ENCODE results near the gene ARHGEF5. TPM values are rescaled to one million over a fixed set of nuclear protein-coding genes. Genes with fewer than 3 reads are reported as not detected.
"Not testable (repeated sequence)": the region's sequence is repeated elsewhere in the genome, so short reads cannot be mapped to it uniquely, and the experiment has no call there.

The ARHGEF5 gene
- total RNA-seq, 2 experiments from 2014 or later = 15.4 to 17.6 TPM

DNA sequence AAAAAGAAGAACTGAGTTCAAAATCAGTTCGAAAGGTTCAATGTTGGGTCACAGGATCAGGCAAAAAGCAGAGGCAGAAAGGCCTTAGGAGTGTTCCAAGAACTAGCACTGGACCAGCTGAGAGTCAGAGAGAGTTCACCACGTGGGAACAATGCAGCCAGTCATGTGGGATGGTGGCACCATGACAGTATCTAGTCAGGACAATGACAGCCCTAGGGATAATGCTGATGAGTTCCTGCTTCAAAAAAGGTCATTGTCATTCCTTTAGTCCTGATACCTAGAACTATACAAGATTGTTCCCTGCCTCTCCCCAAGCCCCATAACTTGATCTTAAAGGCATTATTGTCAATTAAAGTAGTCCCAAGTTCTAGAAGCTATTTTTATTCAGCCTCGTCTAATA lies 3.5 kb upstream of the ARHGEF5 start:
- H3K36me3 Mint-ChIP-seq (ENCODE audit: low read depth); H3K4me1 Mint-ChIP-seq (ENCODE audit: low read depth); H3K27ac Mint-ChIP-seq; intact Hi-C loops (cut with micrococcal nuclease); CTCF ChIA-PET; H3K27me3 Mint-ChIP-seq (ENCODE audit: low read depth); H3K4me3 Mint-ChIP-seq; H3K9me3 Mint-ChIP-seq; DNase-seq: not testable (repeated sequence)

DNA sequence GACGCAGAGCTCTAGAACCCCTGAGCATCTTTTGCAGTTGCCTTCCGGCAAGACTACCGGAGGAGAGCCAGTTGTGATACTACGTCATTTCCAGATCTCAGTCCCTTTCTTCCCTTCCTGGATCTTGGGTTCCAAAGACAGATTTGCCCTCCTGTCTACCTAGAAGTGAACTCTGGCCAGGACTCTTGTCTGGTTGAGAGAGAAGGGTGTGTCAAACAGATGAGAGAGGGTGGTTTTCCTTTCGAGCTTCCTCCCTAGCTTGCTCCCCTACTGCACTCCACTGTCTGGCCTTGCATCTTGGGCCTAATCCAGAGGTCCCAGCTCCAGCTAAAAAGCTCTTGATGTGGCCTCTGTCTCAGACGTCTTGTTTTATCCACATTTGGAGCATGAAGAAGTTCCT lies 983 bp downstream of the ARHGEF5 start:
- H3K9me3 Mint-ChIP-seq; H3K27me3 Mint-ChIP-seq (ENCODE audit: low read depth); H3K4me1 Mint-ChIP-seq (ENCODE audit: low read depth); H3K27ac Mint-ChIP-seq; DNase-seq; H3K4me3 Mint-ChIP-seq; intact Hi-C loops (cut with micrococcal nuclease); CTCF ChIA-PET; H3K36me3 Mint-ChIP-seq (ENCODE audit: low read depth): not testable (repeated sequence)

DNA sequence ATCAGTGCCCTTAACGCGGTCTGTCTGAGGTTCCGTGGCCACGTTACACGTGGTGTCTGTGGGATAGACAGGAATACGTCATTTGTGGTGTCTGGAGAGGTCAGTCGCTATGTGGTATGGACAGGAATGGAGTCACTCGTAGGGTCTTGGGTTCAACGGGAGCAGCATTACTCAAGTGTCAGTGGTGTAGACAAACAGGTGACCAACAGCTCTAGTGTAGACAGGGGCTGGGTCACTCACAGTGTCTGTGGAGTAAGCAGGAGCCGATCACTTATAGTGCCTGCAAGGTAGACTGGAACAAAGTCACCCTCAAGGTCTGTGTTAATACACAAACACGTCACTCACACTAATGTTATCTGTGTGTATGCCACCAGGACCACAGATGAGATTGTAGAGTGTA lies 1.7 kb downstream of the ARHGEF5 start:
- DNase-seq; H3K27ac Mint-ChIP-seq; H3K9me3 Mint-ChIP-seq; H3K27me3 Mint-ChIP-seq (ENCODE audit: low read depth); H3K4me3 Mint-ChIP-seq; CTCF ChIA-PET; H3K4me1 Mint-ChIP-seq (ENCODE audit: low read depth); intact Hi-C loops (cut with micrococcal nuclease); H3K36me3 Mint-ChIP-seq (ENCODE audit: low read depth): not testable (repeated sequence)

DNA sequence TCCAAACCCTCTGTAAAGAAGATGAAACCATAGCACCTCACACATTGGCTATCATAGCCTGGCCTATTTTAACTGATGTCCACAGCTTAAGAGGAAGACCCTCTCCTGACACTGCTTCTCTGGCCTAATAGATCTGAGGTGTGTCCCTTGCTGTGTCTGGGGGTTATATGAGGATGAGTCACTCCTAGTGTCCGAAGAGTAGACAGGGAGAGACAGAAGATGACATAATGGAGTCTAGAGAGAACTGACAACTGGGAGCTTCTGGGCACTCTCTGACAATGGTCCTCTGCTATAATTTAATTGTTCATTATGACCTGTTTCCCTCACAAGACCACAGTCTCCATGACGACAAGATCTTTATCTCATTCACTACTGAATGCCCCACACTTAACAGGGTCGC lies 6.9 kb downstream of the ARHGEF5 start:
- H3K27ac Mint-ChIP-seq; intact Hi-C loops (cut with micrococcal nuclease); H3K36me3 Mint-ChIP-seq (ENCODE audit: low read depth); H3K27me3 Mint-ChIP-seq (ENCODE audit: low read depth); DNase-seq; H3K9me3 Mint-ChIP-seq; H3K4me3 Mint-ChIP-seq; CTCF ChIA-PET; H3K4me1 Mint-ChIP-seq (ENCODE audit: low read depth): not testable (repeated sequence)

DNA sequence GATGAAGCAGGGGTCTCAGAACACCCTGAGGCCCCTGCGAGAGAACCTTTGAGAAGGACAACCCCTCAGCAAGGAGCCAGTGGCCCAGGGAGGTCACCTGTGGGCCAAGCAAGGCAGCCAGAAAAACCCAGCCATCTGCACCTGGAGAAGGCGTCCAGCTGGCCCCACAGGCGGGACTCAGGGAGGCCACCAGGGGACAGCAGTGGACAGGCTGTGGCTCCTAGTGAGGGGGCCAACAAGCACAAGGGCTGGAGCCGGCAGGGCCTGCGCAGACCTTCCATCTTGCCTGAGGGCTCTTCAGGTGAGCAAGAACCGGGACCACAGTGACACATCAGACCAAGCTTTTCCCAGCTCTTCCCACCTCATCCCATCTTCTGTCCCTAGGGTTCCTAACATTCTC lies 10.3 kb downstream of the ARHGEF5 start:
- intact Hi-C loops (cut with micrococcal nuclease); H3K4me1 Mint-ChIP-seq (ENCODE audit: low read depth); H3K27me3 Mint-ChIP-seq (ENCODE audit: low read depth); CTCF ChIA-PET; H3K36me3 Mint-ChIP-seq (ENCODE audit: low read depth); H3K27ac Mint-ChIP-seq; H3K9me3 Mint-ChIP-seq; H3K4me3 Mint-ChIP-seq; DNase-seq: not testable (repeated sequence)

DNA sequence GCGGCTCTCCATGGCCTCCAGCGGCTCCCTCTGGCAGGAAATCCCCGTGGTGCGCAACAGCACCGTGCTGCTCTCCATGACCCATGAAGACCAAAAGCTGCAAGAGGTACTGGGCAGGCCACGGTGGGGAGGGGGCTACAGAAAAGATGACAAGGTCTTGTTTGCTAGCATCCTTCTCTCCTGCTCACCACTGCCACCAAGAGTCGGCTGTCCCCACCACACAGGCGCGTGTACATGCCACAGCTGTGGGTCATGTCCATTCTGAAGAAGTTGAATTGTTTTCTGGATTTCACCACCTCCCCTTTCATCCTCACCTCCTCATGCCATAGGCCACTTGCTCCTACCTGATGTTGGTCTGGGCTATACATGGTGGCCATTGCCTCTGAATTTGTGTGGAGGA lies 12.0 kb downstream of the ARHGEF5 start:
- H3K36me3 Mint-ChIP-seq (ENCODE audit: low read depth); H3K4me3 Mint-ChIP-seq; H3K27me3 Mint-ChIP-seq (ENCODE audit: low read depth); CTCF ChIA-PET; H3K9me3 Mint-ChIP-seq; H3K27ac Mint-ChIP-seq; intact Hi-C loops (cut with micrococcal nuclease); H3K4me1 Mint-ChIP-seq (ENCODE audit: low read depth); DNase-seq: not testable (repeated sequence)

DNA sequence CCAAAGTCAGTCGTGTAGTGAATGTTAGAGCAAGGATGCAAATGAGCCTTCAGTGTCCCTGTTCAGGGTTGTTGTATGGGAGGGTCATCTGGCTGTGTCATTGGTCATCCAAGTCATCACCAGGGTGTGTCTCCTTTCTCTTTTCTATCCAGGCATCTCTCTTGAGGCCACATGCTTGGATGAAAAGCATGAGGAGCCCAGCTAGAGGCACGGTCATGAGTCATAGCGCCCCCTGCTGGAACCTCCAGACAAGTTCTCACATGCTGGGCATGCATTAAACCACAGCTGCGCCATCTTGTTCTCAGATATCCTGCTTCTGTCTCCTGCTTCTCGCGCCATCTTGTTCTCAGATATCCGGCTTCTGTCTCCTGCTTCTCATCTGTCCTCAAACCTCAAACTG lies 14.0 kb downstream of the ARHGEF5 start:
- H3K36me3 Mint-ChIP-seq (ENCODE audit: low read depth); intact Hi-C loops (cut with micrococcal nuclease); H3K4me3 Mint-ChIP-seq; CTCF ChIA-PET; H3K27me3 Mint-ChIP-seq (ENCODE audit: low read depth); H3K4me1 Mint-ChIP-seq (ENCODE audit: low read depth); DNase-seq; H3K27ac Mint-ChIP-seq; H3K9me3 Mint-ChIP-seq: not testable (repeated sequence)

DNA sequence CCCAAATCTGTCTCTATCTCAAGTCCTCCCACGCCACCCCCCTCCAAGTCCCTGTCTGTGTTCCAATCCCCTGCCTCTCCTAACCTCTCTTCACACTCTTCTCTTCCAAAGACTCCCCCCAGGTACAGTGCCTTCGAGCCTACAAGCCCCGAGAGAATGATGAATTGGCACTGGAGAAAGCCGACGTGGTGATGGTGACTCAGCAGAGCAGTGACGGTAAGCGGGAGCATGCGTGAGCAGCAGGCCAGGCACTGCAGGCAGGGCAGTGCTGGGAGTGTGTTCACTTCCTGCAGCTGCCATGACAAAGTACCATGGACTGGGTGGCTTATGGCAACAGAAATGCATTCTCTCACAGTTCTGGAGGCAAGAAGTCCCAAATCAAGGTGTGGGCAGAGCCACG lies 23.4 kb downstream of the ARHGEF5 start:
- Mint-ChIP-seq H3K9me3 (no peaks in the 10 kb centered on the region), H3K4me1 (ENCODE audit: low read depth) (no peaks in the 10 kb centered on the region), H3K27ac (no peak overlapping the region), H3K27me3 (ENCODE audit: low read depth) (no peaks in the 10 kb centered on the region), H3K4me3 (no peak overlapping the region), H3K36me3 (ENCODE audit: low read depth) (peaks cover 11% of the 10 kb centered on the region)
- CTCF ChIA-PET = no interaction called here
- DNase-seq = no peak
- intact Hi-C loops (cut with micrococcal nuclease) = no loop called here

DNA sequence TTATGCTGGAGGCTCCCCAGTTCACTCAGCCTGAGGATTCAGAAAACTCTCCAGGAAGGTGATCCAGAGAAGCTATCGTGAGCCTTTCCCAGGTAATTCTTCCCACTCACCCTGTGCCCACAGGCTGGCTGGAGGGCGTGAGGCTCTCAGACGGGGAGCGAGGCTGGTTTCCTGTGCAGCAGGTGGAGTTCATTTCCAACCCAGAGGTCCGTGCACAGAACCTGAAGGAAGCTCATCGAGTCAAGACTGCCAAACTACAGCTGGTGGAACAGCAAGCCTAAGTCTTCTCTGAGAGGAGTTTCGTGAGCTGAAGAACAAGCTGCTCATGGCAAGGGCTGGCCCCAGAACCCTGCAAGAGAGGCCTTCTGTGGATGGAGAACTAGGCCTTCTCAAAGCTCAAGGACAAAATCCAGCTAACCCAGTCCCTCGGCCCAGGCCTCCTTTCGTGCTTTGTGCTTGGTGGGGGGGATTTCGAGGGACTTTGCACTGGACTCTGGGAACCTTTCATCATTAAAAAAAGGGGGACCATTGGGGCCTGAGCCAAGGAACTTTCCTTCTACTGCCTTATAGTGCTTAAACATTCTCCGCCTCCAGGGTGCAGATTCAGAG lies 24.7 kb downstream of the ARHGEF5 start:
- CTCF ChIA-PET = interaction anchor here (0.7 kb wide), 1 partner anchor 12 kb away, joined by 3 read pairs; no protein-coding TSS in a partner anchor
- Mint-ChIP-seq H3K4me3 (no peak overlapping the region), H3K9me3 (no peaks in the 10 kb centered on the region), H3K27me3 (ENCODE audit: low read depth) (no peaks in the 10 kb centered on the region), H3K4me1 (ENCODE audit: low read depth) (peaks cover 10% of the 10 kb centered on the region), H3K36me3 (ENCODE audit: low read depth) (peaks cover 11% of the 10 kb centered on the region), H3K27ac (no peak overlapping the region)
- intact Hi-C loops (cut with micrococcal nuclease) = no loop called here
- DNase-seq = no peak

DNA sequence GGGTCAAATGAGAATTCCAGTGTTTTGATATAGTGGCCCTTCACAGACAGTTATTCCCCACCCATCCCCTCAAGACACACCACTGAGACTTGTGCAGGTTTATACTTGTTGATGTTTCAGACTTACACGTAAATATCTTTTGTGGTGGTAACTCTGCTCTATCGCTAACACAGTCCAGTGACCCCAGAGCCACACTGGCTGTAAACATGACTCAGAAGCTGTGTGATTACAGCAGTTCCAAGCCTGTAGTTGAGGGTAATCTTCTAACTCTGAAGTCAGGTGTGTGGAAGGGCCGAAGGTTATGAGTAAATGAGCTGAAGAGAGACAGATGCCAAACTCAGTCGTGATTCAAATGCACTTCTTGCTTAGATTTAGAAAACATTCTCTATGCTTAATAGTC lies 28.9 kb downstream of the ARHGEF5 start:
- DNase-seq = no peak
- Mint-ChIP-seq H3K27ac (no peak overlapping the region), H3K9me3 (no peaks in the 10 kb centered on the region), H3K4me3 (no peak overlapping the region), H3K27me3 (ENCODE audit: low read depth) (no peaks in the 10 kb centered on the region), H3K36me3 (ENCODE audit: low read depth) (no peaks in the 10 kb centered on the region), H3K4me1 (ENCODE audit: low read depth) (peaks cover 15% of the 10 kb centered on the region)
- intact Hi-C loops (cut with micrococcal nuclease) = no loop called here
- CTCF ChIA-PET = interaction anchor here (1.0 kb wide), 1 partner anchor 10 kb away, joined by 4 read pairs; no protein-coding TSS in a partner anchor

DNA sequence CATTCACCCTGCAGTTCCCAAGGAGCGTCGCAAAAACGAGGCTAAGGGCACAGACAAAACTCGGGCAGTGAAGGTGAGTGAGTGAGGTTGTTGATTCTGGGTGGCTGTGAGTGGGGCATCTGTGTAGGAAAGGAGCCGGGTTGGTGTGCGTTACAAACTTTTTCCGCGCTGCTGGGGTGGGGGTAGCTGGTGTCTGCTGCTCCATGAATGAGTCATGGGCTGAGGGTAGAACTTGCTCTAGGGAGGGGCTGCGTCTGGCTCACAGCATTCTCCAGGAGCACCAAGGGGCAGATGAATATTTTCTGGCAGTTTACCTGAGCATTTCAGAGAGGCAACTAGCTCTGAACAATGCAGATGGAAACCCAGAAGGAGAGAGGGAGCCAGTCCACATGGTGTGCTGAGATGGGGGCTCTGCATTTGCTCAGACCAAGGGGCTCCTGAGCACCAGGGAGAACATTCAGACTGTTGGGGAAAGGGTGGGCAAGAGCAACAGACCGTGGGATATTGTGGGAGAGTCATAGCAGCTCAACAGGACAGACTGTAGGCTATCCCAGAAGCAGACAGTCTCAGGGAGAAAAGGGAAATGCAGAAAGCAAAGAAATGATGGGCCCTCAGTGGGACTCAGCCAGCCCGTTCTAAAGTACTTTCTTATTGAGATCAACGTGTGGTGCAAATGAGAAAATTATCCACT lies 29.5 kb downstream of the ARHGEF5 start:
- CTCF ChIA-PET = interaction anchor here (1.0 kb wide), 1 partner anchor 10 kb away, joined by 4 read pairs; no protein-coding TSS in a partner anchor
- H3K36me3 Mint-ChIP-seq (ENCODE audit: low read depth) = no peaks in the 10 kb centered on the region
- intact Hi-C loops (cut with micrococcal nuclease) = no loop called here
- no peak overlapping the region for H3K4me3 Mint-ChIP-seq
- no peaks in the 10 kb centered on the region for H3K9me3 Mint-ChIP-seq
- peak; percentile 46 for DNase-seq
- H3K27me3 Mint-ChIP-seq (ENCODE audit: low read depth) = no peaks in the 10 kb centered on the region
- no peak overlapping the region for H3K27ac Mint-ChIP-seq
- H3K4me1 Mint-ChIP-seq (ENCODE audit: low read depth) = peaks cover 15% of the 10 kb centered on the region

DNA sequence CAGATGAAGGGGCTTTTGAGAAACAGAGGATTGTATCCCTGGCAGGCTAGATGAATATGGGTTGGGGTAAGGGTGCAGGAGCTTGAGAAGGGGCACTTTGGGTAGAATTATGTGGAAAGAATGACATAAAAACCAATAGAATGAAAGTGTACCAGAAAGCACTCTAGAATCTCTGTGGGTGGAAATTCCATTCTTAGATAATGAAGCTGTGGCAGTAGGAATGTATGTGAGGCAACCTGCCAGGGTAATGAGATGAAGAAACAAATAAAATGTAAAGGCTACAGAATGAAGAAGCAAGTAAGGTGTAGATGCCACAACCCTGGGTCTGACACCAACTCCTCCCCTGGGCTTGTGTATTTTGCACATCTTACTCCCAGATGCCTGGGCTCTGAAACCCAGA lies 31.5 kb downstream of the ARHGEF5 start:
- CTCF ChIA-PET = no interaction called here

DNA sequence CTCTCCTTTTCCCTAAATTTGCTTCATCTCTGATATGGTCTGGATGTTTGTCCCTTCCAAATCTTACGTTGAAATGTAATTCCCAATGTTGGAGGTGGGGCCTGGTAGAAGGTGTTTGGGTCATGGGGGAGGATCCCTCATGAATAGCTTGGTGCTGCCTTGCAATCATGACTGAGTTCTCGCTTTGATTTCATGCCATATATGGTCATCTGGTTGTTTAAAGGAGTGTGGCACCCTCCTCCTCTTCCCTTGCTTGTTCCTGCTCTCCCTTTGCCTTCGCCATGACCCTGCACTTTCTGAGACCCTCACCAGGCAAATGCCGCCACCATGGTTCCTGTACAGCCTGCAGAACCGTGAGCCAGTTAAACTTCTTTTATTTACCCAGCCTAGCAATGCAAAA lies 33.7 kb downstream of the ARHGEF5 start:
- no peak for DNase-seq
- Mint-ChIP-seq H3K4me1 (ENCODE audit: low read depth) (peaks cover 16% of the 10 kb centered on the region), H3K4me3 (no peak overlapping the region), H3K9me3 (no peaks in the 10 kb centered on the region), H3K27ac (no peak overlapping the region), H3K27me3 (ENCODE audit: low read depth) (no peaks in the 10 kb centered on the region), H3K36me3 (ENCODE audit: low read depth) (no peaks in the 10 kb centered on the region)
- CTCF ChIA-PET = no interaction called here
- intact Hi-C loops (cut with micrococcal nuclease) = no loop called here

More for the DNA sequence above, 31.5 kb downstream of the ARHGEF5 start:
- no peak overlapping the region for H3K4me3 Mint-ChIP-seq
- DNase-seq = no peak
- H3K36me3 Mint-ChIP-seq (ENCODE audit: low read depth) = no peaks in the 10 kb centered on the region
- H3K9me3 Mint-ChIP-seq = no peaks in the 10 kb centered on the region
- no peak overlapping the region for H3K27ac Mint-ChIP-seq
- H3K27me3 Mint-ChIP-seq (ENCODE audit: low read depth) = no peaks in the 10 kb centered on the region
- intact Hi-C loops (cut with micrococcal nuclease) = no loop called here
- peaks cover 15% of the 10 kb centered on the region for H3K4me1 Mint-ChIP-seq (ENCODE audit: low read depth)
